H1 (cell line): ENCODE results near the gene PKIB. TPM values are rescaled to one million over a fixed set of nuclear protein-coding genes. Genes with fewer than 3 reads are reported as not detected.

Experiments
- CTCF ChIA-PET: fragments of 300-600 bp; sonication (Branson Sonifier 250); formaldehyde crosslinking; loops from one replicate; lab custom pipeline; 2021; ENCODE audit not compliant: partially characterized antibody; lab: Charles Lee
- POLR2A ChIA-PET: fragments of 300-600 bp; sonication (Branson Sonifier 250); formaldehyde crosslinking; loops from one replicate; lab custom pipeline; 2021; ENCODE audit warnings: inconsistent platforms; ENCODE audit not compliant: partially characterized antibody; lab: Charles Lee
- DNase-seq, 2 experiments: peaks; one replicate each; pipeline versions ENCODE4 v3.0.0 to v3.0.0-alpha.2; 2010 to 2022; ENCODE audit warnings: low spot score in 2 of 2, low read depth in 1 of 2, mixed read lengths in 1 of 2
- FAIRE-seq: peaks from 2 replicates; lab custom pipeline; 2011; peaks lifted over from hg19 to GRCh38; lab: Jason Lieb, UNC
- H2AFZ ChIP-seq: 2 replicates; pipeline ENCODE4 v1.8.1; 2012; ENCODE audit warnings: low read length, inconsistent platforms
- H2AK5ac ChIP-seq: 2 replicates; pipeline ENCODE4 v1.6.1; 2013; ENCODE audit warnings: low read depth, low read length
- H2BK120ac ChIP-seq: replicated peaks from 2 replicates; pipeline ENCODE3; 2013; ENCODE audit warnings: low read depth, low read length, inconsistent platforms
- H2BK12ac ChIP-seq: 2 replicates; pipeline ENCODE4 v1.6.1; 2013; ENCODE audit warnings: low read depth, low read length
- H2BK15ac ChIP-seq: 2 replicates; pipeline ENCODE4 v1.6.1; 2013; ENCODE audit warnings: low read length
- H2BK20ac ChIP-seq: 2 replicates; pipeline ENCODE4 v1.6.1; 2013; ENCODE audit warnings: low read length
- H2BK5ac ChIP-seq: 2 replicates; pipeline ENCODE4 v1.6.1; 2013; ENCODE audit warnings: low read depth, low read length
- H3K14ac ChIP-seq: 2 replicates; pipeline ENCODE4 v1.6.1; 2013; ENCODE audit warnings: inconsistent platforms; ENCODE audit not compliant: insufficient read length
- H3K18ac ChIP-seq: 2 replicates; pipeline ENCODE4 v1.6.1; 2013; ENCODE audit warnings: low read length; ENCODE audit errors: extremely low read depth
- H3K23ac ChIP-seq: 2 replicates; pipeline ENCODE4 v1.6.1; 2013; ENCODE audit warnings: inconsistent platforms; ENCODE audit not compliant: insufficient read length
- H3K23me2 ChIP-seq: 2 replicates; pipeline ENCODE4 v1.6.1; 2013; ENCODE audit warnings: low read depth, low read length
- H3K27ac ChIP-seq: 2 replicates; pipeline ENCODE4 v1.6.1; 2011; ENCODE audit warnings: low read depth, low read length, inconsistent platforms
- H3K27me3 ChIP-seq, 4 experiments: replicated peaks in 1 of 4; 1 replicate in 1 of 4; 2 replicates in 3 of 4; pipeline versions ENCODE4 v1.6.1 to v1.8.1; 2011 to 2013; ENCODE audit warnings: low read length in 3 of 4, mild to moderate bottlenecking in 3 of 4, inconsistent platforms in 2 of 4, mixed read lengths in 2 of 4, moderate library complexity in 1 of 4; ENCODE audit not compliant: control insufficient read depth in 3 of 4, insufficient read depth in 3 of 4; ENCODE audit errors: extremely low read depth in 1 of 4
- H3K36me3 ChIP-seq, 4 experiments: 2 replicates each; pipeline versions ENCODE4 v1.6.1 to v1.8.1; 2011 to 2013; ENCODE audit warnings: mild to moderate bottlenecking in 4 of 4, low read length in 3 of 4, moderate library complexity in 2 of 4, control low read depth in 1 of 4, inconsistent platforms in 1 of 4; ENCODE audit not compliant: insufficient read depth in 4 of 4, control insufficient read depth in 2 of 4
- H3K4ac ChIP-seq: replicated peaks from 2 replicates; pipeline ENCODE3; 2013; ENCODE audit warnings: low read length, low read depth, mixed read lengths, inconsistent platforms; ENCODE audit not compliant: insufficient read length
- H3K4me1 ChIP-seq, 4 experiments: replicated peaks in 1 of 4; 1 replicate in 1 of 4; 2 replicates in 3 of 4; pipeline versions ENCODE4 v1.6.1 to v1.8.1; 2011 to 2013; ENCODE audit warnings: low read length in 3 of 4, inconsistent platforms in 2 of 4, mixed read lengths in 1 of 4; ENCODE audit not compliant: insufficient read depth in 4 of 4, control insufficient read depth in 3 of 4
- H3K4me2 ChIP-seq, 2 experiments: 2 replicates each; pipeline versions ENCODE4 v1.6.1 to v1.8.1; 2011 to 2013; ENCODE audit warnings: low read depth in 2 of 2, low read length in 2 of 2, control low read depth in 1 of 2, inconsistent platforms in 1 of 2, mild to moderate bottlenecking in 1 of 2; ENCODE audit not compliant: insufficient read depth in 1 of 2
- H3K4me3 ChIP-seq, 4 experiments: fragments of 200-600, 300-600 bp in 1 of 4; sonication (generic), shearing (Covaris generic), sonication (Bioruptor Twin) in 1 of 4; 2 replicates each; pipeline versions ENCODE4 v1.5.1 to v1.8.1; 2011 to 2016; ENCODE audit warnings: low read length in 4 of 4, low read depth in 3 of 4, control low read depth in 2 of 4, inconsistent platforms in 2 of 4, mild to moderate bottlenecking in 2 of 4, mixed read lengths in 1 of 4, moderate library complexity in 1 of 4; ENCODE audit not compliant: insufficient read depth in 2 of 4; ENCODE audit errors: extremely low read depth in 1 of 4
- H3K56ac ChIP-seq: replicated peaks from 2 replicates; pipeline ENCODE3; 2013; ENCODE audit warnings: low read depth, mild to moderate bottlenecking, mixed read lengths, low read length, inconsistent platforms; ENCODE audit not compliant: insufficient read length
- H3K79me1 ChIP-seq: 2 replicates; pipeline ENCODE4 v1.6.1; 2013; ENCODE audit warnings: low read depth, low read length, control low read depth
- H3K79me2 ChIP-seq, 2 experiments: 2 replicates each; pipeline versions ENCODE4 v1.6.1 to v1.8.1; 2012 to 2013; ENCODE audit warnings: low read length in 2 of 2, mild to moderate bottlenecking in 2 of 2, inconsistent platforms in 1 of 2; ENCODE audit not compliant: insufficient read depth in 2 of 2, control insufficient read depth in 1 of 2
- H3K9ac ChIP-seq, 4 experiments: replicated peaks in 1 of 4; 1 replicate in 1 of 4; 2 replicates in 3 of 4; pipeline versions ENCODE4 v1.6.1 to v1.8.1; 2011 to 2013; ENCODE audit warnings: low read depth in 3 of 4, low read length in 3 of 4, control low read depth in 2 of 4, mild to moderate bottlenecking in 2 of 4, moderate library complexity in 2 of 4, inconsistent platforms in 1 of 4; ENCODE audit errors: extremely low read depth in 1 of 4
- H3K9me3 ChIP-seq, 2 experiments: 2 replicates each; pipeline versions ENCODE4 v1.6.1 to v1.8.1; 2012 to 2013; ENCODE audit warnings: mild to moderate bottlenecking in 2 of 2, moderate library complexity in 2 of 2, control low read depth in 1 of 2, inconsistent platforms in 1 of 2, low read depth in 1 of 2, low read length in 1 of 2, mixed read lengths in 1 of 2; ENCODE audit not compliant: insufficient read depth in 2 of 2
- H4K20me1 ChIP-seq, 2 experiments: replicated peaks in 1 of 2; 2 replicates each; pipeline versions ENCODE3 to v1.8.1; 2011 to 2013; ENCODE audit warnings: inconsistent platforms in 2 of 2, low read length in 2 of 2, mild to moderate bottlenecking in 1 of 2; ENCODE audit not compliant: insufficient read depth in 2 of 2, control insufficient read depth in 1 of 2
- H4K5ac ChIP-seq: 2 replicates; pipeline ENCODE4 v1.6.1; 2013; ENCODE audit warnings: low read length, low read depth, mixed read lengths, inconsistent platforms; ENCODE audit not compliant: insufficient read length
- H4K8ac ChIP-seq: 2 replicates; pipeline ENCODE4 v1.8.0; 2013; ENCODE audit warnings: mild to moderate bottlenecking, moderate library complexity, low read length, inconsistent platforms; ENCODE audit not compliant: insufficient read depth; ENCODE audit errors: extremely low read depth
- H4K91ac ChIP-seq: replicated peaks from 2 replicates; pipeline ENCODE3; 2013; ENCODE audit warnings: low read length, mixed read lengths, inconsistent platforms; ENCODE audit not compliant: insufficient read length
- BCL11A ChIP-seq, 2 experiments: IDR thresholded peaks; one replicate each; pipeline ENCODE4 v1.6.1; 2011; ENCODE audit warnings: low read depth in 2 of 2, low read length in 2 of 2, mild to moderate bottlenecking in 2 of 2
- FOSL1 ChIP-seq: IDR thresholded peaks from 2 replicates; pipeline ENCODE4 v1.6.1; 2011; ENCODE audit warnings: mild to moderate bottlenecking, low read depth, low read length, moderate library complexity; ENCODE audit not compliant: insufficient read depth
- GTF2F1 ChIP-seq: IDR thresholded peaks from 2 replicates; pipeline ENCODE4 v1.6.1; 2012; ENCODE audit warnings: low read depth, low read length, improper control_type of control experiment, borderline replicate concordance
- POLR2AphosphoS5 ChIP-seq: IDR thresholded peaks from 2 replicates; pipeline ENCODE4 v1.6.1; 2011; ENCODE audit warnings: low read depth, low read length
- POU5F1 ChIP-seq: IDR thresholded peaks from 2 replicates; pipeline ENCODE4 v1.6.1; 2011; ENCODE audit warnings: low read depth, mild to moderate bottlenecking, low read length, moderate library complexity
- RNF2 ChIP-seq: fragments of 200-900, 300-1000 bp; sonication (generic); IDR thresholded peaks from 2 replicates; pipeline ENCODE4 v1.7.1; 2016; ENCODE audit warnings: borderline replicate concordance, low read depth, mild to moderate bottlenecking, antibody characterized with exemption, low read length; ENCODE audit not compliant: poor library complexity, severe bottlenecking; ENCODE audit errors: missing control alignments
- SIX5 ChIP-seq: IDR thresholded peaks from 2 replicates; pipeline ENCODE4 v1.6.1; 2011; ENCODE audit warnings: mild to moderate bottlenecking, low read depth, low read length
- TBP ChIP-seq: IDR thresholded peaks from 2 replicates; pipeline ENCODE4 v1.6.1; 2011; ENCODE audit warnings: low read depth, low read length, improper control_type of control experiment
- YY1 ChIP-seq: IDR thresholded peaks from 2 replicates; pipeline ENCODE4 v1.6.1; 2011; ENCODE audit warnings: low read depth, mild to moderate bottlenecking, low read length
- WGBS, 2 experiments: shearing (Covaris generic) in 1 of 2; methylation state at CpG; one replicate each; pipeline versions ENCODE4 v1.1.6 to v1.1.7; 2013 to 2015; ENCODE audit warnings: low lambda C conversion rate in 2 of 2, mixed read lengths in 2 of 2, inconsistent platforms in 1 of 2, low coverage in 1 of 2, missing lambda C conversion rate in 1 of 2; ENCODE audit not compliant: insufficient replicate concordance in 2 of 2, insufficient coverage in 1 of 2, insufficient read length in 1 of 2; ENCODE audit errors: extremely low coverage in 1 of 2, missing lambda C conversion rate in 1 of 2; 5-methylcytosine and 5-hydroxymethylcytosine counted together
- polyA plus RNA-seq, 7 experiments: library from polyadenylated mRNA; depleted of rRNA in 3 of 7; stranded (reverse) in 5 of 7; unstranded in 2 of 7; fragments of >200 nt in 5 of 7; fragments of 200-250 nt in 2 of 7; gene quantifications; 1 replicate in 5 of 7; 2 replicates in 1 of 7; 4 replicates in 1 of 7; pipeline versions ENCODE4 v1.2.1 to v1.2.3, GENCODE V29; 2011 to 2013; ENCODE audit warnings: missing spikeins in 2 of 7, mixed read lengths in 2 of 7
- total RNA-seq: library from RNA; stranded (reverse); fragmentation: NEBNext Ultra II Directional; extraction: Animal tissue kit (Norgen Biotek cat#: 25700); gene quantifications from 2 replicates; pipeline ENCODE4 v1.2.1, GENCODE V29; 2021

Gene PKIB
- total and polyA plus RNA-seq, 2 of the 8 experiments (the other 6 are each of a cell fraction or from before 2014, with no cell fraction given), result 13.5 to 73.3 TPM

DNA sequence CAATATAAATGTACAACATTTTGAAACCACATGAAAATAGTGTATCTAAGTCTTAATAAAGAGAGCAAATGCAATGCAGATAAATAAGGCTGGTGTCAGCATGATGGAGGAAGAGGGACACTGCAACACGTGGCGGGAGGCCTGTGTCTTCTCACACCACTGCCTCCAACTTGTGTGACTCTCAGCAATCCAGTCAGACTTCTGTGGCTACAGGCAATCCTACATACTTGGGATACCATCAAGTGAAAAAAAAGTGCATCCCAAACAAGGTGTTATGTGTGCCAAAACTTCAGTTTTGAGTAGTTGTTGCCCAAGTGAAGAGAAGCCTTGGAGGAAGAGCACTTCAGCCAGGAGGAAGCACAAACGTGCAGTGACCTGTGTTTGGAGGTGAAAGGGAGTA, 68.6 kb downstream of the PKIB start:
- no peak overlapping the region for H3K23ac ChIP-seq
- no peaks in the 10 kb centered on the region for H3K79me2 ChIP-seq
- FAIRE-seq, result no peak
- H2AFZ ChIP-seq, result no peak overlapping the region
- no peak overlapping the region for H2BK12ac ChIP-seq
- no peaks in the 10 kb centered on the region for H3K79me1 ChIP-seq
- no peak overlapping the region for H3K56ac ChIP-seq
- no peak overlapping the region for H3K14ac ChIP-seq
- H2BK5ac ChIP-seq, result no peak overlapping the region
- no peaks in the 10 kb centered on the region for H4K20me1 ChIP-seq
- POLR2A ChIA-PET, result no interaction called here
- CTCF ChIA-PET, result interaction anchor here (0.9 kb wide), 1 partner anchor 17 kb away, joined by 3 read pairs; no protein-coding TSS in a partner anchor
- H3K9ac ChIP-seq, result no peak overlapping the region
- H3K9me3 ChIP-seq, result peaks cover 0 to 3% of the 10 kb centered on the region in 2 experiments; a peak in 1 of 4 replicates
- H2BK15ac ChIP-seq, result no peak overlapping the region
- DNase-seq, result no peak
- H3K23me2 ChIP-seq, result no peaks in the 10 kb centered on the region
- no peak overlapping the region for H3K27ac ChIP-seq
- 83% methylated on average over 3 of the region's 3 CpGs; no CpG with 5 or more reads in 1 of the 2 experiments for WGBS, 2 experiments
- no peak for TF ChIP-seq GTF2F1
- TF ChIP-seq POLR2AphosphoS5, result no peak
- no peak for TF ChIP-seq TBP
- no peak for TF ChIP-seq RNF2
- TF ChIP-seq YY1, result no peak
- TF ChIP-seq FOSL1, result no peak
- no peak for TF ChIP-seq BCL11A (IDR thresholded peaks at IDR 0.05; ENCODE audit: low read depth in 2 of 2, low read length in 2 of 2)
- TF ChIP-seq POU5F1, result no peak
- no peak for TF ChIP-seq SIX5
- TF ChIP-seq, all 59 proteins: peak for 0
- Histone ChIP-seq H2BK120ac (no peak overlapping the region), H3K27me3 (no peaks in the 10 kb centered on the region), H4K5ac (no peak overlapping the region), H3K4me3 (no peak overlapping the region), H3K4me2 (no peak overlapping the region), H4K8ac (no peak overlapping the region), H3K4me1 (no peaks in the 10 kb centered on the region), H3K4ac (no peak overlapping the region), H3K18ac (no peak overlapping the region), H3K36me3 (peaks cover 0 to 15% (median 2%) of the 10 kb centered on the region in 4 experiments; a peak in 2 of 8 replicates), H4K91ac (no peak overlapping the region), H2AK5ac (no peak overlapping the region), H2BK20ac (no peak overlapping the region)
